Activated naive CD4-positive, alpha-beta T cell (primary cell): ENCODE measurements around the gene ACP3.

Experiments used
- DNase-seq, 4 experiments: peaks; one replicate each; lab custom pipeline; 2025; lab: John Stamatoyannopoulos, UW

Gene ACP3

GRCh38 chr3:132318451-132318850 lies 1.2 kb downstream of the ACP3 start:
- no peak for DNase-seq

GRCh38 chr3:132321304-132321703 lies 4.1 kb downstream of the ACP3 start:
- no peak for DNase-seq

DNA sequence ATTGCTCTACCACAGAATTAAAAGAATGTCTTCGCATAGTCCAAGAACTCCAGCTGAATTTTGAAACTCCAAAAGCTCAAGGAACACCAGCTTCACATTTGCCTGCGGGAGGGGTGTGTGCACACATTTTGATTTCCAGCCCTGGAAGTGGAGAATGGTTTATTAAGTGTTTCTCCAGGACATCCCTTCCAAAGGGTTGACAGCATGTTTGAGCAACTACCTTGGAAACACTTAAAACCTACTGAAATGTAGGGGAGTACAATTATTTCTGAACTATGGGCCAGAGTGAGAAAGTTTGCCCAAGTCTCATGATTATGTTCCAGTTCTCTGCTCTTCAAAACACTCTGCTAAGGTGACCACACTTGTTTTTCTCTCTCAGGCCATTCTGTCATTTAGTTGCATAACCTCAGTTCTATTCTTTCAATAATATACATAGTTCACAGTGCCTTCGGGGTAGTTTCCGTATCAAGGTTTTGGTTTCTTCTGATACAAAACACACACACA lies 7.9 kb downstream of the ACP3 start:
- DNase-seq = no peak

- no peak for DNase-seq
Measured at GRCh38 chr3:132325634-132326033, 8.4 kb downstream of the ACP3 start.

GRCh38 chr3:132326251-132326650 lies 9.0 kb downstream of the ACP3 start:
- DNase-seq = no peak

DNA sequence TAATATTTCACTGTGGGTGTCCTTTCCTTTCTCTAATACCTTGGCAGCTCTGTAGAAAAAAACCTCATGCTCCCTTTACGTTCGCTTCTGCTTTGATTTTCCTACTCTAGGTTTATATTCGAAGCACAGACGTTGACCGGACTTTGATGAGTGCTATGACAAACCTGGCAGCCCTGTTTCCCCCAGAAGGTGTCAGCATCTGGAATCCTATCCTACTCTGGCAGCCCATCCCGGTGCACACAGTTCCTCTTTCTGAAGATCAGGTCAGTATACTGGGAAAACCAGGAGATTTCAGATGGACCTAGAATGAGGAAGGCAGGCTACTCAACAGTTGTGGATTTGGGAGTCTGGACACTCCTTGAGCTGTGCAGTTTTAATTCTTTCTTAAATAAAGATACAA lies 14.9 kb downstream of the ACP3 start:
- no peak for DNase-seq

- DNase-seq = no peak
Measured at GRCh38 chr3:132332508-132332907, 15.3 kb downstream of the ACP3 start.

DNA sequence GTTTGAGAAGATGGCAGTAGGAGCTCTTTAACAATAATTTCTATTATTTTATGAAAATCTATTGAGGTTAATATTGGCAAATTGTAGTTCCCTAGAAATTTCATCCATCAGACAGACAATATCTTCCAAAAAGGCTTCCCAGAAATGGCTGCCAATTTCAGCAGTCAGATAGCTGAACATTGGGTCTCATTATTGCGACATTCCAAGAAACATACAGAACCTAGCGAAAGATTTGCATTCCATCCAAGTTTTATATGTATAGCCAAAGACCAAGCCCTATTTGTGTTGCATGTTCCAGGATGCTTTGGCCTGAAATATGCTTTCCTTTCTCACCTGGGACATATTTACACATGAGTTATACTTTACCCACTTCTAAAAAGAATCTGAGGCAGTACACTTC lies 24.5 kb downstream of the ACP3 start:
- no peak for DNase-seq

DNA sequence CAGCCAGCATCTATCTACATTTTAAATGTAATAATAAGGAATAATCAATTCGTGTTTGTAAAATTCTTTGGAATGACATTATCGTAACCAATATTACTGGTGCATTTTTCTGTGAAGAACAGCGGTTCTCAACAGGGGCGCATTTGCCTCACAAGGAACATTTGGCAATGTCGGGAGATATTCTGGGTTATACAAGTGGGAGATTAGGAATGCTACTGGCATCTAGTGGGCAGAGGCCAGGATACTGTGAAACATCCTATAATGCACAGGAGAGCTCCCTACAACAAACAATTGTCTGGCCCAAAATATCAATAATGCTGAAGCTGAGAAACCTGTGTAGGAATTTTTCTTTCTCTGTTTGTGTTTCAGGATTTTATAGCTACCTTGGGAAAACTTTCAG lies 25.0 kb downstream of the ACP3 start:
- no peak for DNase-seq

- no peak for DNase-seq
Measured at GRCh38 chr3:132342610-132343009, 25.4 kb downstream of the ACP3 start.

GRCh38 chr3:132343018-132343612 lies 25.9 kb downstream of the ACP3 start:
- DNase-seq = no peak

DNA sequence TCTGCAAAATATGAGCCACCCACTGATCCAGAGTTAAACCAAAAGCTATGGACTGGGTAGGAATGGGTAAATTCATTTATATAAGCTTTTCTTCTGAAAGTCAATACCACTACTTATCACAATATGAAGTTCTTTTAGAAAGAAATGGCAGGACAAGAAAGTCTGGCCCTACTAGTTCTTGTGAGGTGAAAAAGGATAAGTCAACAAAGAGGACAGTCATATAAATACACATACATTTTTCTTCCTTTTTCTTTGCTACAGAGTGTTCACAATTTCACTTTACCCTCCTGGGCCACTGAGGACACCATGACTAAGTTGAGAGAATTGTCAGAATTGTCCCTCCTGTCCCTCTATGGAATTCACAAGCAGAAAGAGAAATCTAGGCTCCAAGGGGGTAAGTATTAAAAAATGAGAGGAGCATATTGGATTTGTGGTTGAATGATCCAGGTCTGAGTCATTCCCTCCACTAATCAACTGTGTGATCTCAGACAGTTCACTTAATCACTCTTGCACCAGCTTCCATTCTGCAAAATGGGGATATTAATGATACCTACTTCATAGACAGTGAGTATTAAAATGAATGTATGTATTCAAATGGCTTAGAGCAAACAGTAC lies 27.6 kb downstream of the ACP3 start:
- no peak for DNase-seq

- no peak for DNase-seq
Measured at GRCh38 chr3:132346841-132347736, 29.9 kb downstream of the ACP3 start.

DNA sequence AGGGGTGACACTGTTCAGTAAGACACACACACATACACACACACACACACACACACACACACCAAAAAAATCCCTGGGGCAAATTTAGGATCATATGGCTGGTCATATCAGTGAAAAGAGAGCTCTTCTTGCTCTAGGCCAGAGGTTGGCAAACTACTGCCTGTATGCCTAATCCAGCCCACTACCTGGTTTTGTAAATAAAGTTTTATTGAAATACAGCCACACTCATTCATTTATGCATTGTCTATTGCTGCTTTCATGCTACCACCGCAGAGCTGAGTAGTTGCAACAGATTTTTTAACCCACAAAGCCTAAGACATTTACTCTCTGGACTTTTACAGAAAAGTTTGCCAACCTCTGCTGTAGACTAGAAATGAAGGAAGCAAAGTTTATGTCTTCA lies 30.6 kb downstream of the ACP3 start:
- no peak for DNase-seq

DNA sequence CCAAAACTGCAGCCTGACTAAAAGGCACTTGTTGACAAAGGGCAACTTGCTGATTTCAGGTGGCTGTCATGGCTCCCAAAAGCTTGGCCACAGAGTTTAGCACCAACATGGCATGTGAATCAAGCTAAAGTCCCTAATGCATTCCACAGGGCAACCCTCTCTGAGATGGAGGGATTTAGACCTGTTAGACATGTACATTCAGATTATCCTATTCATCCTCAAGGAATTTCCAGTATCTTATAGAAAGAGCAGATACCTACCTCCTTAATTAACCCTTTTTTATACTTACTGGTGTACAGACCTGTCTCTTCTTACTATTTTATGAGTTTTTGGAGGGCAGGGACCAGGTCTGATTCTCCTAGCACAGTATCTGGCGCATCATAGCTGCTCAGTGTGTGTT lies 31.3 kb downstream of the ACP3 start:
- DNase-seq = no peak

GRCh38 chr3:132350814-132351213 lies 33.6 kb downstream of the ACP3 start:
- no peak for DNase-seq

DNA sequence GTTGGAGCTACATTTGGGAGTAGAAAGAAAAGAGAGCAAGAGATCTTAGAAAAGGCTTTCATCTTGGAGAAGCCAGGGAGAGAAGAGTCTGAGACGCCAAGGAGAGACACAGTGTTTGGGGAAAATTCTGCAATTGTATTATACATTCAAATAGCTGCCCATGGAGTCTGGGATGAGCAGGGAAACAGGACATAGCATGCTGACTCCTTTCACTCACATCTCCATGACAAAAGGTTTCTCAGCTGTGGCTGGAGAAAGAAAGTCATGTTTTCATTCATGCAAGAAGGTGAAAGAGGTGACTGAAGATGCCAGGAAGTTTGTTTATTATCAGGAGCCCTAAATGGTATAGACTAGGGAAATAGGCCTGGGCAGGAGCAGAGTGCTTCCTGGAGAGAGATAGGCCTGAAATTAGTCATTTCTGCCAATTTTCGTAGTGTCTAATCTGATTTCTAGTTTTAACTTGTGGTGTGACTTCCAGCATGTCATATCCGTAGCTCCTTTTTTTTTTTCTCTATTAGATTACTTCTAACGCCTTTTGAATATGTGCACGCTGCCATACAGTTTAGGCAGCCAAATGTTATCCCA lies 34.1 kb downstream of the ACP3 start:
- no peak for DNase-seq

DNA sequence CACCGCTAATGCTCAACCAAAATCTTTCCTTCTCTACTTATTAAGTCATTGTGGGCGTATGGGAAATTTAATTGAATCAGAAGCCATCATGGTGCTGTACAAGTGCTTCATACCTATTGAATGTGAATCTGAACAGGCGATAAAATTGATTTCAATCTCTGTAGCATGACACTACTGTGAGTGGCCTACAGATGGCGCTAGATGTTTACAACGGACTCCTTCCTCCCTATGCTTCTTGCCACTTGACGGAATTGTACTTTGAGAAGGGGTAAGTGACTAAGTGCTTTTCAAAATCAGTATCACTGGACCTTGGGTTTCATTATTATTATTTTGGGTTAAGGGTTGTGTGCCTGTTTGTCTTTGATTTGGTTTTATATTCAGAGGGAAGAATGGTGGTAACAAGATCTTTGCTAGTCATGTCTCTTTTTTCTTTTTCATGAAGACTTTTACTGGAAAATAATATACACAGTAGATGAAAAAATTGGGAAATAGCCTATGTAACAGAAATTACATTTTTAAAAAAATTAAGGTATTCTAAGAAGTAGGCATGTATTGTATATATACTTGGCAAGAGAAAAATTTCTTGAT lies 35.4 kb downstream of the ACP3 start:
- DNase-seq = peak in 3 of 4 experiments; percentile 15 to 35 (median 15)

DNA sequence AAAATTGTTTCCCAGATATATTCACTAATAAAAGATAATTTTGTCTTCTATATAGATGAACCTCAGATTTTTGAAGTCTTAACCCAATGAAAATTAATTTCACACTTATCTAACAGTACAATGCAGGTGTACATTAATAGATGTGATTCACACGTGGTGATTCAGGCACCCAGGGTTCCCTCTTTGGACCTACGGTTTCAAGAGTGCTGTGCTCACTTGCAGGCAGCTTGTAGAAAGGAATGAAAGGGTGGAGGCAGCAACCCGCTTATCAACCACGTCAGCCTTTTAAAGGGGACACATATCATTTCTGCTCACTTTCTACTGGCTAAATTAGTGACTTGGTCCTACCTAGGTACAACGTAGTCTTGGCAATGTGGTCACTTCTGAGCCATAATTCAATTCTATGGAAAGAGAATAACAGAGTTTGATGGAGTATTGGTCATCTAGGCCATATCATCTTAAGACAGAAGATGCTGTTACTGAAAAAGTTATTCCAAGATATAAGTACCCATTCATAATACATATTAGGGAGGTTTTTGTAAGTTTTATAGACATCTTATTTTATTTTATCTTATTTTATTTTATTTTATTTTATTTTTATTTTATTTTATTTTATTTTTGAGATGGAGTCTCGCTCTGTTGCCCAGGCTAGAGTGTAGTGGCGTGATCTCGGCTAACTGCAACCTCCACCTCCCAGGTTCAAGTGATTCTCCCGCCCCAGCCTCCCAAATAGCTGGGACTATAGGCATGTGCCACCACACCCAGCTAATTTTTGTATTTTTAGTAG lies 37.9 kb downstream of the ACP3 start:
- no peak for DNase-seq

GRCh38 chr3:132356568-132356967 lies 39.4 kb downstream of the ACP3 start:
- DNase-seq = no peak

DNA sequence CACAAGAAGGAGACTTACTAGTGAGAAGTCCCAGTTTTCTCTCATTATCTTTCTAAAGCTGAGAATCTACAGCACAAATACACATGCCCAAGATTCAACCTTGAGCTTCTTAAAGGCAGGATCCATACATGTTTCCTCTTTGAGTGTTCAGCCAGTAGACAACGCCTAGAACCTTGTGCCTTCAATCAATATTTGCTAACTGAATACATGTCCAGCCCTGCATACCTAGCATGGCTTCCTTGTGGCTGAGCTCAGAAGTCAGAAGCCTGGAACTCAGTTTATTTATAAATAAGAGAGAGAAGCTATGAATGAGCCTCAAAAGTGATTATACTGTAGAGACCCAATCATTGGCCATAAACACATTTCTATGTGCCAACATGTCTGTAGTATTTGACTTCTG lies 43.5 kb downstream of the ACP3 start:
- no peak for DNase-seq
